IPS-15b (cell line): Measurements from ENCODE around the gene CABCOCO1.

Experiments
- H3K27me3 ChIP-seq: one replicate; pipeline ENCODE4 v1.6.1; 2013; ENCODE audit warnings: low read length; ENCODE audit not compliant: control insufficient read depth, insufficient read depth
- H3K36me3 ChIP-seq: one replicate; pipeline ENCODE4 v1.6.1; 2013; ENCODE audit warnings: low read length; ENCODE audit not compliant: control insufficient read depth, insufficient read depth
- H3K4me1 ChIP-seq: one replicate; pipeline ENCODE4 v1.6.1; 2013; ENCODE audit warnings: mild to moderate bottlenecking, low read length; ENCODE audit not compliant: control insufficient read depth, insufficient read depth
- H3K4me3 ChIP-seq: one replicate; pipeline ENCODE4 v1.5.1; 2013; ENCODE audit warnings: low read depth, low read length
- H3K9ac ChIP-seq: one replicate; pipeline ENCODE4 v1.6.1; 2013; ENCODE audit warnings: low read depth, mild to moderate bottlenecking, low read length
- H3K9me3 ChIP-seq: one replicate; pipeline ENCODE4 v1.6.1; 2013; ENCODE audit warnings: mild to moderate bottlenecking, low read length; ENCODE audit not compliant: control insufficient read depth, insufficient read depth

The CABCOCO1 gene

GRCh38 chr10:61628875-61629513 is 33.7 kb upstream of the CABCOCO1 start:
- Histone ChIP-seq H3K9ac (no peak overlapping the region), H3K27me3 (no peaks in the 10 kb centered on the region)

GRCh38 chr10:61629576-61629975 is 33.2 kb upstream of the CABCOCO1 start:
- no peaks in the 10 kb centered on the region for H3K27me3 ChIP-seq
- H3K4me3 ChIP-seq, result no peak overlapping the region
- H3K9ac ChIP-seq, result no peak overlapping the region
- H3K9me3 ChIP-seq, result no peaks in the 10 kb centered on the region
- H3K36me3 ChIP-seq, result no peaks in the 10 kb centered on the region
- peaks cover 3% of the 10 kb centered on the region for H3K4me1 ChIP-seq

More at GRCh38 chr10:61628875-61629513, 33.7 kb upstream of the CABCOCO1 start:
- Histone ChIP-seq H3K9me3 (no peaks in the 10 kb centered on the region), H3K4me3 (no peak overlapping the region), H3K36me3 (no peaks in the 10 kb centered on the region), H3K4me1 (peaks cover 3% of the 10 kb centered on the region)

- Histone ChIP-seq H3K9me3 (no peaks in the 10 kb centered on the region), H3K27me3 (no peaks in the 10 kb centered on the region), H3K36me3 (no peaks in the 10 kb centered on the region), H3K4me1 (peaks cover 3% of the 10 kb centered on the region), H3K4me3 (no peak overlapping the region), H3K9ac (no peak overlapping the region)
Measured at GRCh38 chr10:61632057-61632670, 30.6 kb upstream of the CABCOCO1 start.

GRCh38 chr10:61633665-61634064 is 29.1 kb upstream of the CABCOCO1 start:
- H3K4me3 ChIP-seq, result no peak overlapping the region
- H3K9me3 ChIP-seq, result no peaks in the 10 kb centered on the region
- no peaks in the 10 kb centered on the region for H3K27me3 ChIP-seq
- H3K9ac ChIP-seq, result no peak overlapping the region
- no peaks in the 10 kb centered on the region for H3K36me3 ChIP-seq
- peaks cover 3% of the 10 kb centered on the region for H3K4me1 ChIP-seq

GRCh38 chr10:61634746-61635145 is 28.0 kb upstream of the CABCOCO1 start:
- H3K4me3 ChIP-seq, result no peak overlapping the region
- H3K9me3 ChIP-seq, result no peaks in the 10 kb centered on the region
- no peaks in the 10 kb centered on the region for H3K36me3 ChIP-seq
- H3K4me1 ChIP-seq, result no peaks in the 10 kb centered on the region
- no peak overlapping the region for H3K9ac ChIP-seq
- H3K27me3 ChIP-seq, result no peaks in the 10 kb centered on the region

GRCh38 chr10:61635471-61635870 is 27.3 kb upstream of the CABCOCO1 start:
- no peaks in the 10 kb centered on the region for H3K9me3 ChIP-seq
- H3K4me1 ChIP-seq, result no peaks in the 10 kb centered on the region
- H3K27me3 ChIP-seq, result no peaks in the 10 kb centered on the region
- H3K36me3 ChIP-seq, result no peaks in the 10 kb centered on the region
- H3K4me3 ChIP-seq, result no peak overlapping the region
- no peak overlapping the region for H3K9ac ChIP-seq

- Histone ChIP-seq H3K27me3 (no peaks in the 10 kb centered on the region), H3K4me1 (no peaks in the 10 kb centered on the region), H3K4me3 (no peak overlapping the region), H3K9me3 (no peaks in the 10 kb centered on the region), H3K9ac (no peak overlapping the region), H3K36me3 (no peaks in the 10 kb centered on the region)
Measured at GRCh38 chr10:61635932-61636331, 26.8 kb upstream of the CABCOCO1 start.

GRCh38 chr10:61639952-61640351 is 22.8 kb upstream of the CABCOCO1 start:
- no peaks in the 10 kb centered on the region for H3K9me3 ChIP-seq
- H3K4me1 ChIP-seq, result peaks cover 18% of the 10 kb centered on the region
- H3K9ac ChIP-seq, result no peak overlapping the region
- H3K27me3 ChIP-seq, result no peaks in the 10 kb centered on the region
- no peaks in the 10 kb centered on the region for H3K36me3 ChIP-seq
- H3K4me3 ChIP-seq, result no peak overlapping the region

- H3K9ac ChIP-seq, result no peak overlapping the region
- no peaks in the 10 kb centered on the region for H3K27me3 ChIP-seq
- H3K36me3 ChIP-seq, result no peaks in the 10 kb centered on the region
- H3K9me3 ChIP-seq, result no peaks in the 10 kb centered on the region
- no peak overlapping the region for H3K4me3 ChIP-seq
- peaks cover 18% of the 10 kb centered on the region for H3K4me1 ChIP-seq
Measured at GRCh38 chr10:61640856-61641255, 21.9 kb upstream of the CABCOCO1 start.

- Histone ChIP-seq H3K9me3 (no peaks in the 10 kb centered on the region), H3K36me3 (no peaks in the 10 kb centered on the region), H3K27me3 (no peaks in the 10 kb centered on the region), H3K4me1 (peaks cover 18% of the 10 kb centered on the region), H3K9ac (no peak overlapping the region), H3K4me3 (no peak overlapping the region)
Measured at GRCh38 chr10:61642150-61642571, 20.6 kb upstream of the CABCOCO1 start.

- Histone ChIP-seq H3K36me3 (no peaks in the 10 kb centered on the region), H3K9me3 (no peaks in the 10 kb centered on the region), H3K27me3 (no peaks in the 10 kb centered on the region), H3K4me1 (peaks cover 18% of the 10 kb centered on the region), H3K4me3 (no peak overlapping the region), H3K9ac (no peak overlapping the region)
Measured at GRCh38 chr10:61642676-61643075, 20.1 kb upstream of the CABCOCO1 start.

- H3K4me3 ChIP-seq, result no peak overlapping the region
- no peaks in the 10 kb centered on the region for H3K9me3 ChIP-seq
- no peaks in the 10 kb centered on the region for H3K36me3 ChIP-seq
- no peaks in the 10 kb centered on the region for H3K27me3 ChIP-seq
- no peak overlapping the region for H3K9ac ChIP-seq
- peaks cover 18% of the 10 kb centered on the region for H3K4me1 ChIP-seq
Measured at GRCh38 chr10:61643316-61643751, 19.4 kb upstream of the CABCOCO1 start.
